Kidney (tissue), 14 donors: Measurements from ENCODE around the gene CCDC192. TPM values are rescaled to one million over a fixed set of nuclear protein-coding genes. Genes with fewer than 3 reads are reported as not detected.

Source experiments
- DNase-seq, 5 donors: peaks; one replicate each; pipeline ENCODE4 v3.0.0-alpha.2; 2013 to 2020
- FAIRE-seq: peaks from 2 replicates; lab custom pipeline; 2012; peaks lifted over from hg19 to GRCh38; lab: Jason Lieb, UNC
- H3K27ac ChIP-seq, 2 donors: one replicate each; pipeline ENCODE4 v1.7.0; 2013; ENCODE audit warnings: low read depth in 2 of 2, low read length in 2 of 2, inconsistent platforms in 1 of 2
- H3K27me3 ChIP-seq: one replicate; pipeline ENCODE4 v1.7.1; 2013; ENCODE audit warnings: low read length, inconsistent platforms; ENCODE audit not compliant: control insufficient read depth, insufficient read depth
- H3K36me3 ChIP-seq, 3 donors: one replicate each; pipeline versions ENCODE4 v1.7.0 to v1.7.1; 2013; ENCODE audit warnings: low read length in 3 of 3, control low read depth in 1 of 3, inconsistent platforms in 1 of 3; ENCODE audit not compliant: insufficient read depth in 3 of 3, control insufficient read depth in 2 of 3
- H3K4me1 ChIP-seq, 3 donors: one replicate each; pipeline versions ENCODE4 v1.7.0 to v1.7.1; 2013; ENCODE audit warnings: low read length in 3 of 3, inconsistent platforms in 1 of 3, low read depth in 1 of 3; ENCODE audit not compliant: control insufficient read depth in 2 of 3, insufficient read depth in 2 of 3
- H3K4me3 ChIP-seq, 3 donors: one replicate each; pipeline versions ENCODE4 v1.7.0 to v1.8.1; 2013; ENCODE audit warnings: low read length in 3 of 3, control low read depth in 1 of 3, inconsistent platforms in 1 of 3
- H3K9ac ChIP-seq, 3 donors: one replicate each; pipeline versions ENCODE4 v1.7.0 to v1.7.1; 2013; ENCODE audit warnings: low read length in 3 of 3, control low read depth in 1 of 3, inconsistent platforms in 1 of 3
- H3K9me3 ChIP-seq, 3 donors: one replicate each; pipeline versions ENCODE4 v1.7.0 to v1.7.1; 2013; ENCODE audit warnings: low read length in 3 of 3, control low read depth in 1 of 3, inconsistent platforms in 1 of 3; ENCODE audit not compliant: control insufficient read depth in 2 of 3, insufficient read depth in 1 of 3
- intact Hi-C: fragments of 100-400 bp; cut with DNase I; formaldehyde crosslinking; loops from one replicate; pipeline ENCODE4 v1.11.1; 2022
- polyA plus RNA-seq: library from polyadenylated mRNA; stranded (reverse); fragments of 350-450 nt; fragmentation: Illumina TruSeq; extraction: RNeasy Lipid Tissue Mini Kit (QIAGEN cat#74804); gene quantifications from one replicate; pipeline ENCODE4 v1.2.3, GENCODE V29; 2014; ENCODE audit warnings: low read depth, low replicate concordance; ENCODE audit not compliant: insufficient read depth
- total RNA-seq: library from RNA; stranded (reverse); fragmentation: NEBNext Ultra II Directional; extraction: Animal tissue kit (Norgen Biotek cat#: 25700); gene quantifications from one replicate; pipeline ENCODE4 v1.2.1, GENCODE V29; 2021
- TF ChIP-seq, protein P1 (sequence below): IDR thresholded peaks from 3 replicates; pipeline ENCODE4 v1.5.1; 2012; ENCODE audit warnings: mild to moderate bottlenecking, moderate library complexity, borderline replicate concordance; ENCODE audit not compliant: insufficient read depth; ENCODE audit errors: extremely low read depth
- donor health status: control.
- donor health status: control.
- donor health status: control.
- donor health status: control.
- donor health status: control.
- donor health status: DM: yes; HTN: yes; CAD: no.
- donor health status: Normal renal cell carcinoma (clear cell type).

CCDC192 gene
- total and polyA plus RNA-seq, 2 donors from 2014 or later = not detected

DNA sequence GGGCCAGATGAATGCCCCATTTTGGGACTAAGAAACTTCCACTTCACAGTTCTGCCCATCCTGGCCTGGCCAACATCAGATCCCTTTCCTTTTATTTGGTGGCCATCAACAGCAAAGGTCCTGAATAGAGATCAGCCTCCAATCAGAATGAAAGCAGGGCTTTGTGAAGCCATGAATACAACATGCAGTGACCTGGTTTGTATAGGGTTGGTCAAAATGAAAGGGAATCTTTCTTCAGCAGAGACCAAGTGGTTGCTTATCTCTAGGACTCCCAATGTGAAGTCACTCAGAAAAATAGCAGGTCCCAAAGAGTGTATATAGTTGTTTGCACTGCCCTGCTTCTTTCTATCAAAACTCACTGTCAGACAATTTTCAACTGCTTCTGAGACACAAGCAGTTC is 266.5 kb downstream of the CCDC192 start:
- FAIRE-seq (no peak), DNase-seq (no peak)
- H3K27ac ChIP-seq = no peak overlapping the region
- H3K27me3 ChIP-seq = no peaks in the 10 kb centered on the region
- no peak overlapping the region for H3K9ac ChIP-seq
- no peaks in the 10 kb centered on the region for H3K36me3 ChIP-seq
- H3K4me1 ChIP-seq = no peaks in the 10 kb centered on the region
- TF ChIP-seq, protein P1, sequence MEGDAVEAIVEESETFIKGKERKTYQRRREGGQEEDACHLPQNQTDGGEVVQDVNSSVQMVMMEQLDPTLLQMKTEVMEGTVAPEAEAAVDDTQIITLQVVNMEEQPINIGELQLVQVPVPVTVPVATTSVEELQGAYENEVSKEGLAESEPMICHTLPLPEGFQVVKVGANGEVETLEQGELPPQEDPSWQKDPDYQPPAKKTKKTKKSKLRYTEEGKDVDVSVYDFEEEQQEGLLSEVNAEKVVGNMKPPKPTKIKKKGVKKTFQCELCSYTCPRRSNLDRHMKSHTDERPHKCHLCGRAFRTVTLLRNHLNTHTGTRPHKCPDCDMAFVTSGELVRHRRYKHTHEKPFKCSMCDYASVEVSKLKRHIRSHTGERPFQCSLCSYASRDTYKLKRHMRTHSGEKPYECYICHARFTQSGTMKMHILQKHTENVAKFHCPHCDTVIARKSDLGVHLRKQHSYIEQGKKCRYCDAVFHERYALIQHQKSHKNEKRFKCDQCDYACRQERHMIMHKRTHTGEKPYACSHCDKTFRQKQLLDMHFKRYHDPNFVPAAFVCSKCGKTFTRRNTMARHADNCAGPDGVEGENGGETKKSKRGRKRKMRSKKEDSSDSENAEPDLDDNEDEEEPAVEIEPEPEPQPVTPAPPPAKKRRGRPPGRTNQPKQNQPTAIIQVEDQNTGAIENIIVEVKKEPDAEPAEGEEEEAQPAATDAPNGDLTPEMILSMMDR = no peak
- no peak overlapping the region for H3K4me3 ChIP-seq
- H3K9me3 ChIP-seq = no peaks in the 10 kb centered on the region
- intact Hi-C loops = no loop called here

DNA sequence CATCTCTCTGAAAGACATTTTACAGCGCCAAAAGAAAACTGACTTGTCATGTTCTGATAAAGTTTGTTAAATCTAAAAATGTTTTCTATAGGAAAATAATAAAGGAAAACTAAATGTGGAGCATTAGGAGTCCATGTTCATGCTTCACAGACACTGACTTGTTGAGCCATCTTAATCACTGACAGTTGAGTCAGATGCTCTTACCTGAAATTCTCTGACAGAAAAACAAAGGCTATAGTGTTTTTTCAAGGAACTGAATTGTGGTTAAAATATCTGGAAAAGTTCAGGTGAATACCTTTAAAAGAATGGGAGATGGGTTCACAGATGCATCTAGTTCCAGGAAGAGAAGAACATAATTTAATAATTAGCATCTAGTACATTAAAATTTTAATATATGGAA is 266.9 kb downstream of the CCDC192 start:
- FAIRE-seq (no peak), DNase-seq (no peak)
- H3K4me3 ChIP-seq = no peak overlapping the region
- no peaks in the 10 kb centered on the region for H3K36me3 ChIP-seq
- H3K27me3 ChIP-seq = no peaks in the 10 kb centered on the region
- H3K27ac ChIP-seq = no peak overlapping the region
- TF ChIP-seq, protein P1 = no peak
- no peaks in the 10 kb centered on the region for H3K9me3 ChIP-seq
- H3K9ac ChIP-seq = no peak overlapping the region
- intact Hi-C loops = no loop called here
- no peaks in the 10 kb centered on the region for H3K4me1 ChIP-seq

DNA sequence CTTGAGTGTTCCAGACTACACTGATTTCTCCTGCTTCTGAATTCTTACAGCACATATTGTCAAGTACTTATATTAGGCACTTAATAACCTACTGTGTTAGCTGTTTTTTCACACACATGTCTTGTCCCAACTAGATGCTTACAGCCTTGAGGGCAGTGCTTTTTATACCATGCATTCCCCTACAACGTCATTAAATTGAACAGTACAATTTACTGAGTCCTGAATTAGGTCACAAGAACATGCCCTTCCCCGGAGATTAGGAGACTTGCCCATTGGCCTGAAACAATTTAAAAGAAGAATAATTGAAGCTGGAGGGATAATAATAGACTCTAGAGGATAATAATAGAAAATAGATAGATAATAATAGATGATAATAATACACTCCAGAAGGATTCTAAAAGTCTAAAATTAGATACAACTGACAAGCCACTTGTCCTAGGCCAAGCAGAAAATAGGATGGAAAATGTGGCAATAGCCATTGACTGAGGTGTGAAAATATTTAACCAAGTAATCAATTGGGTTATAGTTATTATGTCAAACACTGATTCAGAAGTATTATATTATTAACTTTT is 267.7 kb downstream of the CCDC192 start:
- TF ChIP-seq, protein P1 = no peak
- Histone ChIP-seq H3K9me3 (no peaks in the 10 kb centered on the region), H3K4me1 (no peaks in the 10 kb centered on the region), H3K4me3 (no peak overlapping the region), H3K27ac (no peak overlapping the region), H3K27me3 (no peaks in the 10 kb centered on the region), H3K36me3 (no peaks in the 10 kb centered on the region), H3K9ac (no peak overlapping the region)
- DNase-seq = no peak
- intact Hi-C loops = no loop called here
- no peak for FAIRE-seq

DNA sequence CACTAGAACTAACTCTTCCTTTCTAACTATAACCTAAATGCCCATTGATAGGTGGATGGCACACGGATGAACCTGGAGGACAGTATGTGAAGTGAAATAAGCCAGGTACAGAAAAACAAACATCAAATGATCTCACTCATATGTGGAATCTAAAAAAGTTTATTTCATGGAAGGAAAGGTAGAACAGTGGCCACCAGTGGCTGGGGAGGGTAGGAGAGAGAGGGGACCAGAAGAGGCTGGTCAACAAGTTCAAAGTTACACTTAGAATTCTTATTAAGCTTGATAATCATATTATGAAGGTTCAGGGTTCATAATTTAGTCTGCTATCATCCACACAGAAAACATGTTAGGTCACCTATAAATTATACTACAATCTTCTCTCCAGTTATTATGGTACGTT is 272.8 kb downstream of the CCDC192 start:
- no peaks in the 10 kb centered on the region for H3K4me1 ChIP-seq
- H3K36me3 ChIP-seq = no peaks in the 10 kb centered on the region
- DNase-seq (no peak), FAIRE-seq (no peak)
- H3K9ac ChIP-seq = no peak overlapping the region
- H3K9me3 ChIP-seq = no peaks in the 10 kb centered on the region
- H3K4me3 ChIP-seq = no peak overlapping the region
- intact Hi-C loops = no loop called here
- H3K27me3 ChIP-seq = no peaks in the 10 kb centered on the region
- H3K27ac ChIP-seq = no peak overlapping the region
- TF ChIP-seq, protein P1 = no peak
